Islet precursor cell (in vitro differentiated cells): ENCODE data around the gene PNCK.
A peak's percentile ranks its signal among the peaks of the same experiment; 100 is the strongest.

Source experiments
- DNase-seq: peaks from one replicate; pipeline ENCODE4 v3.0.0-alpha.2; 2018

Gene PNCK

DNA sequence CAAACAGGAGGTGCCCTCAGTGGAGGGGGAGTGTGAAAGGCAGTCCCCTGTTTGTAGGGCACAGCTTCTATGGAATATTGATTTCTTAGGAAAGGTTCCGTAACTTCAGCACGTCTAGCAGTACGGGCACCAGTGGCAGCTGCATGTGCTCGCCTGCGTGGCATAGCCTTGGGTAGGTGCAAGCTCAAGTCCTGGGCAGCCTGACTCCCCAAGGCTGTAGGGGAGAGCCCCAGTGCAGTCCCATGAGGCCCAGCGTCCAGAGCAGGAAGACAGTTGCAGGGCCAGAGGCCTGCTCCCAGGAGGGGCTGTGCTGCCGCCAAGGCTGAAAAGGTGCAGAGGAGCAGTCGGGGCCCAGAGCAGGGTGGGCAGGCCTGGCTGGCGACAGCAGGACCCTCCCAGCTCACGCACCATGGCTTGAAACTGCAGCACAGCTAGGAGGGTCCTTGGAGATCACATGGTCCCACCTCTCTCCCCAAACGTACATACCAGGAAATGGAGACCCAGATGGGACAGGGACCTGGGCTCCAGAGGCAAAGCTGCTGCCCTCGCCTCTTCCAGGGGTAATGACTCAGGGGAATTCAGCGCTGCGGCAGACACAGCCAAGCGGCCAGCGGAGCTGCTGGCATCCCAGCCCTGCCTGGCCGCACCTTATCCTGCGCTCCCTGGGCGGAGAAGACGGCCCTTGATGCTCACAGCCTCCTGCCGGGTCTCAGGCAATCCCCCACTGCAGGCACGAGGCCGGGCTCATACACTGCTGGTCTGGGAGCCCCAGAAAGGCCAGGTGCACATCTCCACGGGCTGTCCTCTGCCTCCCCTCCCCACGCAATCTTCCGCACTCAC, 32.7 kb downstream of the PNCK start:
- DNase-seq = peak; percentile 56

DNA sequence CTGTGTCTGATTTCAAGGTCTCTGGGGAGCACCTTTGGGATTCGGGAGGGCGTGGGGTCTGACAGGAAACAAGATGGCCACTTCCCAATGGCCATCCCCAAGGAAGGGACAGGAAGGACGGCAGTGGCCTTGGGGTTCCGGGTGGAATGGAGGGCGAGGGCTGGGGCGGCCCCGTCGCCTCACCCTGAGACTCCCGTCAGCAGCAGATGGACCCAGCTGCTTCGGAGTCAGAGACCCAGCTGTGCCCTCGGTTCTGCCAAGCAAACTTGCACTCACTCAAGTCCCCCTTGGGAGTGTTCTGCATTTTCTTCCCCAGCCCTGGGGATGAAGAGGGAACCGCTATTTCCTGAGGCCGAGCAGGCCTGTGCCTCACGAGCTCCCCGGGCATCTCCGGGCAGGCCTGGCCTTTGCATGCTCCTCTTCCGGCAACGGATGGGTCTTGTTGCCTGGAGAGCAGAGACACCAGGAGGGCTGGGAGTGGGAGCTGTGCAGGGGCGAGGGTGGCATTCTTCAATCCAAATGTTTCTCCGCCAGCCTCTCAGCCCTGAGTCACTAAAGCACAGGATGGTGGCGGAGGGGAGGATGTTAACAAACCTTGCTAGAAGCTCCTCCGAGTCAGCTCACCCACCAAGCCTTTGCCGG, 33.4 kb downstream of the PNCK start:
- DNase-seq = peak; percentile 30

DNA sequence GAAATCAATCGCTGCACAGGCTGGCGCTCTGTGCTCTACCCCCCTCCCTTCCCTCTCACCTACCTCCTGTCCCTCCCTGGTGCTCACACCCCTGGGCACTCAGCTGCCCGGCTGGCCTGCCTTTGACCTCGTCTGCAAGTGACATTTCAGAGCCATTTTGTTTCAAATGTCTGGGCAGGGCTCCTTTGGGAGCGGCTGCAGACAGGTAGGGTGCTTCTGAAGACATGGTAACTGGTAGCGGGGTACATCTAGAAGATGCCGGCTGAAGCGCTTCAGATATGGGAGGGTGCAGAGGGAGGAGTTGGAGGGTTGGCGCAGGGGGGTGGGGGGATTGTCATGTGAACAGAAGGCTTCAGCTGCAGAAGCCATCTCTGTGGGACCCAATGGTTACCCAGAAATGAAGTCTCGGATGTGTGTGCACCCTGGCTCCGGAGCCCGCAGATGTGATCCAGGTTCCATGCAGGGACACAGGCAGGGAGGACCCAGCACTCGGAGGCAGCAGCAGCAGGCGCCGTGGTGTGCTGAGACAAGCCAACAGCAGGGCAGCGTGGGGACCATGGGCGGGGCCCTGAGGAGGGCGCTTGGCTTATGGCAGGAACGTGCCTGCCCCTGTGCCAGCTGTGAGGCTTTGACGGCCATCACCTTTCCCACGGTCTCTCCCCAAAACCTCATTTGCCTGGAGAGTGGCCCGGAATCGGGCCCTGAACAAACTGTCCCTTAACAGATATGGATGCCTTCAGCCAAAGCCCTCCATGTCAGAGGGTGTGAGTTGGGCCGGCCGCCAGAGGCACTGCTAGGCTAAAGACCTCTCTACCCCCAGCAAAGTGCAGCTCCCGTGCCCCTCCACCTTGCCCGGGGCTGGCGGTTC, 34.2 kb downstream of the PNCK start:
- peak; percentile 33 for DNase-seq

DNA sequence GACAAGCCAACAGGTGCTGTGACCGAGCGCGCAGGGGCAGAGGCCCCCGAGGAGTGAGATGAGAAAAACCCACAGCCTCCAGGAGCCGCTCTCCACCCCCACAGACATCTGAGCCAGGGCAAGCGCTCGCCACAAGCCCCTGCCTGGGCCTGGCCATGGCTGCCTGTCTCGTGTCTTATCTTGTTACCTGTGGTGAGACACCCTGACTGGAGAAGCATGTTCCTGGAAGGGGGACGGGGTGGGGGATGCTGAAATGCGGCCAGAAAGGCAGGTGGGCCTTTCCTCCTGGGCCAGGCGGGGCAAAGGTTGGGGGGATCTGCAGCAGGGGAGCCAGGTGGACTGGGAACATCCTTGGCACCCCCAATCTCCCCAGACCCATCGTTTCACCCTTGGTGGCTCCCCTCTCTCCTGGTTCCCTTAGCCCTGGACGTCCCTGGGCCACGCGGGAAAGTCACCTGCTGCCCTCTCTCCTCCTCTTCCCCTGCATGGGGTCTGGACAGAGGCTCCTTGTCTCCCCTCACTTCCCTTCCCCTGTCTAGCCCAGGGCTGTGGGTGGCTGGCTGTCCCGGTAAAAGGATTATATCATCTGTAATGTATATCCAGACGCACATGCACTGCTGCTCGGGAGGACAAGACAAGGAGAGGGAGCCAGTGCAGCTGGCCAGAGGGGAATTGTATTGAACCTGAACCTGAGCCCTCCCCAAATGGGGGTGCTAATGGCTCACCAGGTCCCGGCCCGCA, 35.0 kb downstream of the PNCK start:
- peak; percentile 28 for DNase-seq

DNA sequence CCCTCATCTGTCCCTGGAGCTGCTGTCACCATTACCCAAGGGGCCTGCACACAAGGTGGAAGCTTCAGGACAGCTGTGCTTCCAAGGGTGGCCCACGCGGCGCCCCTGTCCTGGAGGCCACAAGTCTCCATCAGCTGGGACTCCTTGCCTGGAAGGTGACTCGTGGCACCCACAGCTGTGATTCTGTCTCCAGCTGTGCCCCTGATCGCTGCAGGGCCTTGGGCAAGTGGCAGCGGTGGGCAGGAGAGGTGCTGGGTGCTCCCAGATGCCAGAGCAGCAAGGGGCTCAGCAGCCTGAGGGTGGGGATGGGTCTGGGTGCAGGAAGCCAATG, 35.6 kb downstream of the PNCK start:
- DNase-seq = peak; percentile 42

DNA sequence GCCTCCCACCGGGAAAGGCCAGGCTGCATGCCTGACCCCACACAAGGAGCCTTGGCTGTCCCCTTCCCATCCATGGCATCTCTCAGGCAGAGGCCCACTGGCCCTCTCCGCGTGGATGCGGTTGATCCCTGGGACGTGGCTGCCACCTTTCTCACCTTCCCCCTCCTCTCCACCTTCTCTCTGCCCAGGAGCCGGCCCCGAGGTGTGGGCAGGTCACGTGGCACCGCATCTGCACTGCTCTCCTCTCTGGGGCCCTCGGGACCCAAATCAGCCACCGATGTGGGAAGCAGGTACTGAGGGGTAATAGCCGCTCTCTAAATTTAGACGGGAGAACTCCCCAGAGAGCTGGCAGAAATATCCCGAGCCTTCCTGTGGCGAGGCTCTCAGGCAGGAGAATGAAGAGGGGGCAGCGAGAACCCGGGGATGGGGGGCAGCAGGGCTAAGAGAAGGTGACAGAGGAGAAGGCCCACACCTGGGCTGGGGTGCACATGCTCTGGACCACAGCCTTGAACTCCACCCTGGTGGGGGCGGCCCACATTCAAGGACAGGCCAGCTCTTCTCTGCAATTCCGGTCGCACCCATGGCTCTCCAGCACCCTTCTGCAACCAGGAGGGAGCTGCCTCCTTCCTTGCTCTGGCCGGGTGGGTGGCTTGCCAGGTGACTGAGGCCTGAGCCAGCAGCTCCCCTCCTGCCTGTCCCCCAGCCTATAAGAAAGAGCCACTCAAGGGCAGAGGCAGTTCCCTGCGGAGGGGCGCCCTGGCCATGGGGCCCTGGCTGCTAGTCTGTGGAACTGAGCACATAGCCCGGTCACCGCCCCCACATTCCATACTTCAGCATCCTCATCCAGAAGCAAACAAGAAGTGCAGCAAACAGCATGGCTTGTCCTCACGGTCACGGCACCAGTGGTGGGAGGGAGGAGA, 36.2 kb downstream of the PNCK start:
- DNase-seq = peak; percentile 47

DNA sequence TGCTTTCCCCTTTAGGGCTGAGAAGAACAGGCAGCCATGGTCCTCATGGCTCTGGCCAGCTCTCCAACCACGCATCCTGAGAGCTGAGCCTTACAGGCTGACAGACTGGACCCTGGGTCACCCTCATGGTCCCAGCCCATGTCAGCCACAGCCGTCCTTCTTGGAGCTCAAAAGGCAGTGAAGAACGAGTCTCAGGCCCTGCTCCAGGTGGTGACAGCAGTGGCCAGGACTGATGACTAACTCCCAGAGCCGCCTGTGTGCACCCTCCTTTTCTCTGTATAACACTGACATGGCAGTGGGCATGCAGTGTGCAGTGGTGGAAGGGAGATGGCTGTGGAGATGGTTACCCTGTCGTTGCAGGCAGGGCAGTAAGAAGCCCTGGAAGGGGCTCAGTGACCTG, 36.9 kb downstream of the PNCK start:
- DNase-seq = no peak

DNA sequence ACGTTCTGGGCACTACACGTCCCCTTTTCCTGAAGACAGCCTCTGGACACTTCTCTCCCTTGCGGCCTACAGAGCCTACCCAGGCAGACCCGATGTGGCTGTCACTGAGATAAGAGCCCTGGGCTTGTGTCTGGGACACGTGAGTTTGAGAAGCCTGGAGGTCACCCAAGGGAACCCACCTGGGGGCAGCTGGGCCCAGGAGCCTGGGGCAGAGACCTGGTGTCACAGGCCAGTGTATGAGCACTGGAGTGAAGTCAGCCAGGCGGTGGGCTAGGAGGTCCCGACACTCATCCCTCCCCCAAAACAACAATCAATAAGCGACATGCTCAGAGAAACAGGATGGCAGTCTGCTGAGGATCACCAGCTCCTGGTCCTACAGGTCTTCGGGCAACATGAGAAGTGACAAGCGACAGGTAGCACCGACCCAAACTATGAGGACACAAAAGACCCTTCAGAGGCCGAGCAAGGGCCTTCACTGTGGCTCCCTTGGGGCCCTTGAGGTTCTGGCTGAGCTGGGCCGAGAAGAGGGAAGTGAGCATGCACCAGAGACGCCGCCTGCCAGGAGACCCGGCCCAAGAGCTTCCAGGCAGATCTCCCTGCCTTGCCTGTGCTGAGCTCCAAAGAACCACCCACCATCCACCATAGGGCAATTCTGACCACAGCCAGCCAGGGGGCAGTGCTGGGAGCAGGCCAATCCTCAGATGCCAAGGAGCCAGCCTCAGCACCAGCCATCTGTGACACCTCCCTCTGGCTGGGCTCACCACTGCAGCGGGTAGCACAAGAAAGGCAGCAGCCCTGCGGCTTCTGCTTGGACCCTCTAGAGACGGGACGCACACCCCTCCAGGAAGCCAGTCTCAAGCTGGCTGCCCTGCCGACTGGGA, 37.6 kb downstream of the PNCK start:
- peak; percentile 85 for DNase-seq

DNA sequence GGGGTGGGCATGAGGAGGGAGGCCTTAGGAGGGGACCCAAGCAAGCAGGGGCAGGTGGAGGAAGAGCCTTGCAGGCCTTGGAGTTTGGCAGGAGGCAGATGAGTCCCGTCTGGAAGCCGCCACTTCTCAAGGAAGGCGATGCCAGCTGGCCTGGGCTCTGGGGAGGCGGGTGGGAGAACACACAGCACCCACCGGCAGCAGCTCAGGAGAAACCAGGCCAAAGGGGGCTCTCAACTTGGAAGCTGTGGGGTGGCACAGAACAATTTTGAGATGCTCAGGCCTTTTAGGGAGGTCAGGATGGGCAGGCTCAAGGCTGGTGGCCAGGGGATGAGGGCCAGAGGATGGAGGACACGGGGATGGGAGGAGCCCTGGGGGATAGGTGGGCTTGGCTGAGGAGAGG, 38.2 kb downstream of the PNCK start:
- DNase-seq = no peak

DNA sequence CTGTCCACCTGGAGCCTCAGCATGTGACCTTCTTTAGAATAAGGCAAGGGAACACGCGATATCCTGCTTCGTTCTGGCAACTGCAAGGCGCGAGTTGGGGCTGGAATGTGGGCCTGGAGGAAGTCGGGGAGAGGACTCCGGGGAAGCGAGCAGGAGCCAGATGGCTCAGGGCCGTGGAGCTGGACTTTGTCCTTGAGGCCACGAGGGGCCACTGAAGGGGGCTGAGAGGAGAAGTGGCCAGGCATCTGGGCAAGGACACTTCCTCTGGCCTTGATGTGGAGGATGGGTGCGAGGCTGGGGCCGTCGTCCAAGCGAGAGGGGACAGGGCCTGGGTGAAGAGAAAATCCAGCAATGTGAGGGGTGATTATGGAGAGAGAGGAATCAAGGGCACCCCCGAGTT, 38.8 kb downstream of the PNCK start:
- no peak for DNase-seq

DNA sequence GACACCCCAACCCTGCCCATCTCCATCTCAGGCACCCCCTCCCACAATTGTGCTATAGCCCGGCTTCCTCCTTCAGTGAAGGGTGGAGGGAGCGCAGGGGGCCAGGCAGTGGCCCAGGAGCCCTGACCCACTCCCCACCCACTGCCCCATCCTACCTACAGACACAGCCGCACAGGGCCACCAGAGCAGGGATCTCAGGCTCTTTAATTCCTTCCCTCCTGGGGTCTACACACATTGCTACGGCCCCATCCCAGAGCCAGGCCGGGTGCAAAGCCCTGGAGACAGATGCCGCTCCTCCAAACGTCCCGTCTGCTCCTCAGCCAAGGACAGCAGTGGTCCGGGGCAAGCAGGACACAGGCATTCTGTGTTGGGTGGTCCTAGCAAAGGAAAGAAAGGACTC, 39.4 kb downstream of the PNCK start:
- no peak for DNase-seq

DNA sequence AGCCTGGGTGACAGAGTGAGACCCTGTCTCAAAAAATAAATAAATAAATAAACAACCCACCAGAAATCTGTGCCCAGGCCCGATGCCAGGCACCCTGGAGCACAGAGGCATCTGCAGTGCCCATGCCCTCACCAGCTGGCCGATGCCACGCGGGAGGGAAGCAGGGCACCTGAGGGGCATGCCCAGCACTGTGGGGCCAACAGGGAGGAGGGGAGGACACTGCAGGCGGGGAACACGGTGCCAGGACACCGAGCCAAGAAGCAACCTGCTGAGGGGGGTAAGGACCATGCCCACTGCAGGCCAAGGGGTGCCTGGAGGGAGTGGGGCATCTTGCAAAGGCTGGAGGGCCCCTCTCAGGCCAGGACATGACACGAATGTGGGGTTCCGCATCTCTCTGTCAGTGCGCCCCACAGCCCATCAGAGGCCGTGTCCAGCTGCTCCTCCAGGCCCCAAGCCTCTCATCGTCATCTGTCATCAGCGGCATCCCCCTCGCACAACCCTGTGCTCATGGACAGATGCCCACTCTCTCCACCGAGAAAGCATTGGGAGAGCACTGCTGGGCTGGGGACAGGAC, 39.9 kb downstream of the PNCK start:
- DNase-seq = no peak

DNA sequence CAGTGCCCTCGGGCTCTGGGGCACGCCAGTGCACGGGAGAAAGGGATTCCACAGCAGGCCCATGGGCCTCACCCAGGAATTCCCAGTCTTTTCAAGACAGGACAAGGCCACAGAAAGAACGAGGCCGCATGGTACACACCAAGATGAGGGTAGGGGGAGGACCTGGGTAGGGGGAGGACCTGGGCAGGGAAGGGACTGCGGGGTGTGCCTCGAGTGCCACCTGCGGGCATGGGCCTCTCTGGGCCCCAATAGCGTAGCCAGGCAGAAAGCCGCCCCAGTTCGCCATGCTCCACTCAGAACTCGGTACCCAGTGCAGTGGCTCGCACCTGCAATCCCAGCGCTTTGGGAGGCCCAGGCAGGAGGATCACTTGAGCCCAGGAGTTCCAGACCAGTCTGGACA, 40.6 kb downstream of the PNCK start:
- no peak for DNase-seq

DNA sequence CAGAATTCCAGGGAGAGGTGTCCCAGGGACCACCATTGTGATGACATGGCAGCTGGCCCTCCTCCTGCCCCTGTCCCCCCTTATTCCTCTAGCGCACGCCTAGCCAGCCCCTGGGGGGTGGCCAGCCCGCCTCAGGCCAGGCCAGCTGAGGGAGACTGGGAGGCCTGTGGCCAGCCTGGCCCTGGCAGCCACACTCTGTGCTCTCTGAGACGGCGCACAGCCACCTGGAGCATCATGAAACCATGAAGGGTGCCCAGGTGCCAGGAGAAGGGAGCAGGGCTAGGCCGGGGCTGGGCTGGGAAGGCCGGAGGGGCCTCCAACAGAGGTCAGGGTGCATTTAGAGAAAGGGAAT, 41.0 kb downstream of the PNCK start:
- DNase-seq = no peak

DNA sequence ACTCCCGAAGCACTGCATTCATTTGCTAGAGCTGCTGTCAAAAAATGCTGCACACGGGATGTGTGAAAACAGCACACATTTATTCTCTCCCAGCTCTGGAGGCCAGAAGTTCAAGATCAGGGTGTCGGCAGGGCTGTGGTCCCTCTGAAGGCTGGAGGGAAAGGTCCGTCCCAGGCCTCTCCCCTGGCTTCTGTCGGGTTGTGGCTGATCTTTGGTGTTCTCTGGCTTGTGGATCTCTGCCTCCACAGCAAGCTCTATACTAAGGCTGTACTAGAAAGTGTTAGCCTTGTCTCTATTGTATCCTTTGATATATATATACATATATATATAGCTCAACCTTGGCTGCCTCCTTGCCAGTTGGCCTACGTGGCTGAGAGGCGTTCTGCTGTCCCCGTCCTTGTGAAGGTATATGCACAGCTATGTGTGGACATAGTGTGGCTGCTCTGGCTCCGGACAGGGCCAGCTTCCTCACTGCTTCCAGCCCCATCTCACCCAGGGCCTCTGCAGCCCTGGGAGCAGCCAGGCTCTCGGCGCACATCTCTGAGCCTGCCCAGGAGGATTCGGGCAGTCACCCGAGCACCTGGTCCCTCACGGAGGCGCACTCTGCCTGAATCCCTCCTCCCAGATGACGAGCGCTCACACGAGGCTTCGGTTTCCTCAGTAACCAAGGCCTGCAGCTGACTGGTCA, 41.6 kb downstream of the PNCK start:
- DNase-seq = peak; percentile 29

DNA sequence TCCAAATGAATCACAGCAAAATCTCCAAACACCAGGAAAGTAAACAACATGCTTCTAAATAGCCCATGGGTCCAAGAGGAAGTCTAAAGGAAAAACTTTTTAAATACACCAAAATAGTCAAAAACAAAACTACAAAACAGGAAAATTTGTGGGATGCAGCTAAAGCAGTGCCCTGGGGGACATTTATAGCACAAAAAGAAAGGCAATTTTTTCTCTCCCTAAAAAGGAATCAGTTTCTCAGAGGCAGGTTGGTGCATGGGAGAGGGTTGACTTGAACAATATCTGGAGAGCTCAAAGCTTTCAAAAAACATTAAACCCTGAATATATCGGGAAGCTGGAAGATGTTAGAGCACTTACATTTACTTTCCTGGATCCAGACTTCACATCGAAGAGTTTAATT, 42.3 kb downstream of the PNCK start:
- DNase-seq = no peak

DNA sequence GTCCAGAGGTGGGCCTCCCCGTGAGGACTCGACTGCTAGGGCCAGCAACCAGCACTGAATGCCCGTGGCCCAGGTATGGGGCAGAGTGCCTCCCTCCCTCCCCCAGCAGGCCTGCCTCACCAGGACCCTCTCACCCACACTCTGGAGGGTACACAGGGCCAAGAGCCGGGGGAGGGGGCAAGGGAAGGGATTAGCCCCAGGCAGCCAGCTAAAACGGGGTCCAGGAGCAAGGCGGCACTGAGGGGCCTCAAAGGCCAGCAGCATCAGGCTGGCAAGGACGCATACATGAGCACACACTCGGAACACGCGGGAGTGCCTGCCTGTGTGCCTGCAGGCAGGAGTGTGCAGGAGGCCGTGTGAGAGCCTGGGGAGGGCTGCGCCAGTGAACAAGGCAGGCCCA, 44.9 kb downstream of the PNCK start:
- DNase-seq = no peak

DNA sequence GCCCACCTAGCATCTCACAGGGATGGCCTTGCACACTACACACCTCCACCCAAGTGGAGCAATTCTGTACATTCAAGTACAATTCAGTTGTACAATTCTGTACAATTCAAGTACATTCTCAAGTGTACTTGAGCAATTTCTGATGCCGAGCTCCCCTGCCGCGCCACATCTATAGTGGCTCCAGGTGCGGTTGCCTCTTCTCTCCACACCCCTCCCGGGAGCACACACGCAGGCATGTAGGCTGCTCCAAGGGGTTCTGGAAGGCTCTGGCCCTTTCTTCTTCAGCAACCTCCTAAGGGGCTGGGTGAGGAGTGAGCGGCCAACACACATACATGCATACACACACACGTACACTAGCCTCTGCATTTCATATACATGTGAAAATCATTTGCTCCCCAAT, 45.5 kb downstream of the PNCK start:
- no peak for DNase-seq

DNA sequence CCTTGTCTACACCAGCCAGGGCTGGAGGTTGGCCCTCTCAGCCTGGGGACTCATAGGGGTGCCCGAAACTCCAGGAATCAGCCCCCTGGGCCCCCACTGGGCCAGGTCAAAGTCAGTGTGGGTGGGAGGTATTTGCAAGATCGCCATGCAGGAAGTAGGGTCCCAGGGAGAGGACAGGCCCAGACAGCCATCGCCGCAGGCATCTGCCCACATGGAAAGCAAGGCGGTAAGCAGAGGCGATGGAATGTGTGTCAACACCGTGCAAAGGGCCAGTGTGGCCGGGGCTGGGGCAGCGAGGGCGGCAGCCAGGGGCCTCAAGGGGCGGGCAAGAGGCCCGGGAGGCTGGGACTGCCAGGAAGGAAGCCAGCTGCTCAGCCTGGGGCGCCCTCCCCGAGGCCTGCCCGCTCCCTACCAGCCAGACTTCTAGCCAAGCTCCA, 45.9 kb downstream of the PNCK start:
- no peak for DNase-seq
